GM21576 (cell line): Measurements from ENCODE around the gene UBE2Q2.

Experiments
- ATAC-seq: cut with Tn5 transposase; IDR thresholded peaks from one replicate; pipeline ENCODE4 v1.9.1; 2021; ENCODE audit warnings: mild to moderate bottlenecking, moderate library complexity; ENCODE audit not compliant: unreplicated experiment

The UBE2Q2 gene

GRCh38 chr15:75921732-75922703 is 78.8 kb downstream of the UBE2Q2 start:
- no peak for ATAC-seq

GRCh38 chr15:75923756-75924155 is 80.5 kb downstream of the UBE2Q2 start:
- no peak for ATAC-seq

DNA sequence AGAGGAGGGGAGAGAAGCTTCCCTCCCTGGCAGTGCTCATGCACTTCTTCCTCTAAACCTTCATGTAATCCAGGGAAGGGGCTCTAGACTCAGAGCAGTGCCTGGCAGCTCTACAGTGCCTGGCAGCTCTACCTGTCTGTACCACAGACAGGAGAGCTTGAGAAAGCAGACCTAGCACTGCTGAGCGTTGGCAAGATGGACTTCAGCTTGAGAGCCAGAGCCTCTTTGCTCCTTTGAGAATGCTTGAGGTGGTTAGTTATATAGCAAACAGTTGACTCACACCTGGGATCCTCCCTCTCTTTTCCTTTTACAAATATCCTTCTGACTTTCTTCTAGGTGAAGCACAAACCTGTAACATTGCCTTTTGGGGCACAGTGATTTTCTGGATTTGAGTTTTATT is 81.3 kb downstream of the UBE2Q2 start:
- ATAC-seq = no peak

GRCh38 chr15:75925440-75925839 is 82.2 kb downstream of the UBE2Q2 start:
- ATAC-seq = no peak

- no peak for ATAC-seq
These were observed 83.7 kb downstream of the UBE2Q2 start for GRCh38 chr15:75926931-75927330.

DNA sequence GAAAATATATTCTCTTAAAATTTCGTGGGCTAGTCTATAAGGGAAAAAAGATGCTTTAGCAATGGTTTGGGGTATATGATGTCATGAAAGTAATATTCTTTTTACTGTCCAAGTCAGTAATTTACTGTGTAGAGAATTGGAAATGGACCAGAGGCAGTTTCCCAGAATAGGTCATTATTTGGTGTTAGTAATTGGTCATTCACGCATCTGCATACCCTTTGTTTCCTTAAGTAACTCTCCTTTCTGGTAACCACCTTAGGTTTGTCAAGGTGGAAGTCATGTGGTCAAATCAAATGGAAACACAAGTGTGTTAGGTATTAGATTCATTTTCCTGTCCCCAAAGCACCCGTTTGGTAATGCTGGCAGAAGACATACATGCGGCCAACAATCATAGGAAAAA is 84.4 kb downstream of the UBE2Q2 start:
- no peak for ATAC-seq

GRCh38 chr15:75928680-75929608 is 85.7 kb downstream of the UBE2Q2 start:
- no peak for ATAC-seq

- ATAC-seq = no peak
These were observed 86.7 kb downstream of the UBE2Q2 start for GRCh38 chr15:75929799-75930565.

- ATAC-seq = no peak
These were observed 87.6 kb downstream of the UBE2Q2 start for GRCh38 chr15:75930866-75931265.

- no peak for ATAC-seq
These were observed 99.2 kb downstream of the UBE2Q2 start for GRCh38 chr15:75942464-75942863.

- ATAC-seq = no peak
These were observed 100.0 kb downstream of the UBE2Q2 start for GRCh38 chr15:75943246-75943645.

DNA sequence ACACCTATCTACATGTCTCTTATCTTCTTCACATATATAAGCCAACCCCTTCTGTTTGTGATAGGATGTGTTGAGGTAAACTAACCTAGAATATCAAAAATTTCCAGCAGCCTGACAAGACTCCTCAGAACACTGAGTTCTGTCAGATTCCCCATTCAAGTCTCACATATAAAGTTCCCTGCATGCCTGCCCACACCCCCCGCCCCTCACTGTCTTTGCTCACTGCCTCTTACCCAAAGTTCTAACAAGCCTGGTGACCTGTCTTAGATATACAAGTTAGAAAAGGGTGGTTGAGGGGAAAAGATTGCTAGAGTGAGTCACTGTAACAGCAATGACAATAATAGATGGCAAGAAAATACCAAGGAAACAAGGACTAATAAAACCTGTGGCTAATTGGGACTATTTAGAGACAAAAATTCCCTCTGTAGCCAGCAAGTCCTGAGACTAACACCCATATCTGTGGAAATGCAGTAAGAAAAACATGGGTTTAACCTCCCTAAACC is 100.5 kb downstream of the UBE2Q2 start:
- ATAC-seq = no peak

DNA sequence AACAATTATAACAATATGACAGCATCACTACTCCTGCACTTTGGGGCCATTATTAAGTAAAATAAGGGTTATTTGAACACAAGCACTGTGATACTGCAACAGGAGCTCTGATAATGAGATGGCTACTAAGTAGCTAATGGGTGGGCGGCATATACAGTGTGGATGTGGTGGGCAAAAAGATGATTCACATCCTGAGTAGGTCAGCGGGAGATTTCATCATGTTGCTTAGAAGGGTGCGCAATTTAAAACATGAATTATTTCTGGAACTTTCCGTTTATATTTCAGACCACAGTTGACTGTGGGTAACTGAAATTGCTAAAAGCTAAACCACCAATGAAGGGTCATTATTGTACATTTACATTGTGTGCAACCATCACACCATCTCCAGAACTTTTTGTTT is 102.7 kb downstream of the UBE2Q2 start:
- ATAC-seq = no peak

- no peak for ATAC-seq
These were observed 103.8 kb downstream of the UBE2Q2 start for GRCh38 chr15:75947092-75947491.

GRCh38 chr15:75948761-75949296 is 105.6 kb downstream of the UBE2Q2 start:
- ATAC-seq = no peak
